GM10266 (cell line): ENCODE measurements around the gene CHD1.
A peak's percentile ranks its signal among the peaks of the same experiment; 100 is the strongest.

Experiments used
- DNase-seq: peaks from one replicate; pipeline ENCODE4 v3.0.0; 2012; ENCODE audit errors: extremely low spot score
- CTCF ChIP-seq: IDR thresholded peaks from 2 replicates; pipeline ENCODE4 v1.5.1; 2012; ENCODE audit warnings: mild to moderate bottlenecking, low read depth; ENCODE audit not compliant: control insufficient read depth, insufficient read depth; ENCODE audit errors: missing control alignments

The CHD1 gene

GRCh38 chr5:98839469-98840383, 89.1 kb downstream of the CHD1 start:
- peak; percentile 10 for TF ChIP-seq CTCF
- peak; percentile 38 for DNase-seq

GRCh38 chr5:98836175-98836574, 92.6 kb downstream of the CHD1 start:
- no peak for DNase-seq
- TF ChIP-seq CTCF: no peak

GRCh38 chr5:98827588-98828284, 101.1 kb downstream of the CHD1 start:
- no peak for TF ChIP-seq CTCF
- DNase-seq: no peak

- no peak for DNase-seq
- TF ChIP-seq CTCF: peak; percentile 40
Observed at GRCh38 chr5:98827161-98827560, 101.6 kb downstream of the CHD1 start.

GRCh38 chr5:98825582-98826375, 103.0 kb downstream of the CHD1 start:
- TF ChIP-seq CTCF: no peak
- DNase-seq: no peak

GRCh38 chr5:98816582-98817222, 112.1 kb downstream of the CHD1 start:
- TF ChIP-seq CTCF: no peak
- no peak for DNase-seq
